Brain pericyte (primary cell): ENCODE measurements around the gene SOX3.

Experiments used
- DNase-seq: peaks from one replicate; pipeline ENCODE4 v3.0.0-alpha.2; 2012; ENCODE audit warnings: low read depth, low spot score

Gene SOX3

GRCh38 chrX:140504371-140505324 lies at the start of gene SOX3:
SOX3 (minus strand) TSS chrX:140505069; CDS start chrX:140505060, 9 bp downstream.
- no peak for DNase-seq

DNA sequence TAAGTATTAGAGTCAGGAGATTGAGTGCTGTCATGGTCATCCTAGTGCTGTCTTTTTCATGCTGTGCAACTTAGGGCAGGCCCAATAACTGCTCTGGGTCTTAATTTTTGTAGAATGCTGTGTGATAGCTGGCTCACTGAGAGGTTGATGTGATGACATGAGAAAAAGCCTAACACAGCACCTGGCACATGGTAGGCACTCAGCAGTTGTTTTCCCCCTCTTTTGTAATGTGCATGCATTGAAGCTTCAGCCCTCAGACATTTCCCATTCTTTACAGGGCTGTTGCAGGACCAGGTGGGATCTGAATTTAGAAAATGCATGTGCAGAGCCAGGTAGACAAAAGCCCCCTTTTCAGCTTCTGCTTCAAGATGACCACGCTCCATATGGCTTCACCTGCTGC lies 44.1 kb upstream of the SOX3 start:
- DNase-seq = no peak

DNA sequence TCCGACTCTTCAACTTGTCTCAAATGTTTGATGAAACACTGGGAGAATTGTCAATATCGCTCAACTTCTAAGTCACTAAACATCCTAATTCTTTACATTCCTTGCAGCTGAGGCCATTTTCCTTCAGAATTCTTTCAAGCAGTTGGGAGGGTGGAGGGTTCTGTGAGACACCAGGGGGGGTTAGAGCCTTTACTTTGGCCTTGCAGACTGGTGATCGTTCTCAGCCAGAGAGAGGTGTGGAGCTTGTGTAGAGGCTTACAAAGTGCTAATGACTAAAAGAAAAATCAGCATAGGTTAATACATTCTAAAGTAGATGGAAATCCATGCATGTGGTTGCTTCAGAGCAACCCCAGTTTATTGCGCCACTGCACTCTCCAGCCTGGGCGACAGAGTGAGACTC lies 21.3 kb upstream of the SOX3 start:
- DNase-seq = no peak

DNA sequence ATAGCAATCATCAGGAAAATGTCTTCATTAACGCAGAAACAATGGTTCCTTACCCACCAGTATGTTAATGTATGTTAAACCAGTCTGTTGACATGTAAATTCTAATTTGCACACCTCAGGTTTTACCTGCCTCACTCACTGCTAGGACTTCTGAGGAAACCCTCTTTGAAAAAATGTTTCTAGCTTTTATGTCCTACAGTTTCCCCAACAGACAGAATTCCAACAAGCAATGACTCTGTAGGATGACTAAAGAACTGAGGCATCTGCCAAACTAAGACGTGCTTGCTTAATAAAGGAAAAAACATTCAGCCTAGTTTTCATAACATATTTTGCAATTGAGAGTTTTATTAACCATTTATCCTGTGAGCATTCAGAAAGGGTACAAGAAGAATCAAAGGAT lies 20.6 kb upstream of the SOX3 start:
- no peak for DNase-seq

DNA sequence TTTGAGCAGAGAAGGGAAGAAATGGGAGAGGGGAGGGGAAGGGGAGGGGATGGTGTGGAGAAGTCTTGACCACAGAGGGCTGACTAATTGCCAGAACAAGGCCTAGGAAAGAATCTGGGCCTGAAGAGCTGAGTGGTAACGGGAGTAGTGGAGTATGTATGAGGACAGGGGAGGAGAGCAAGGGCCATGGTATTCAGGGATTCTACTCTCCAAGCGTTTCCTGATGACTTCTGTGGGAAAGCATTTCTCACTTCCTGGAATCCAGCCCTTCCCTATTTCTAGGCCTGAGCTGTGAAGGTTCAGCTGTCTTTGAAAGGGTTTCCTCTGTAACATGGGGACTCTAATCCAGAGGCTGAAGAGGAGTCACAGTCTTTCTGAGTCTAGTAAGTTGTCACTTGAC lies 19.7 kb upstream of the SOX3 start:
- DNase-seq = no peak

DNA sequence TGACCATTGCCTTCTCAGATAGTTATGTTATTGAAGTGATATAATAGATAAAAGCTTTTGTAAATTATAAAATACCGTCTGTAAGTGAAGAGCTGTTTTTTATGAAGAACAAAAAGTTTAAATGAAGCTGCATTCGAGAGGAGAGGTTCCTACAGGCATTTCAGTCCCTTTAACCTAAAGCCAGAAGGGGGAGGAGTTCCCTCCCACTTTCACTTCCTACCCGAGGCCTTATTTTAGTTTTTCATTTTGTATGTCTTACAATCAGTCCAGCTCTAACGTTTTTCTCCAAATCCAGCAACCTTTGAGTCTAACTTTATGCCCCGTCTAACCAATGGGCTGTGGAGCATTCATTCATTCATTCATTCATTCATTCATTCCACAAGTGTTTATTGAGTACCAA lies 16.5 kb upstream of the SOX3 start:
- DNase-seq = no peak

- DNase-seq = no peak
Measured at GRCh38 chrX:140514554-140514953, 9.7 kb upstream of the SOX3 start.

DNA sequence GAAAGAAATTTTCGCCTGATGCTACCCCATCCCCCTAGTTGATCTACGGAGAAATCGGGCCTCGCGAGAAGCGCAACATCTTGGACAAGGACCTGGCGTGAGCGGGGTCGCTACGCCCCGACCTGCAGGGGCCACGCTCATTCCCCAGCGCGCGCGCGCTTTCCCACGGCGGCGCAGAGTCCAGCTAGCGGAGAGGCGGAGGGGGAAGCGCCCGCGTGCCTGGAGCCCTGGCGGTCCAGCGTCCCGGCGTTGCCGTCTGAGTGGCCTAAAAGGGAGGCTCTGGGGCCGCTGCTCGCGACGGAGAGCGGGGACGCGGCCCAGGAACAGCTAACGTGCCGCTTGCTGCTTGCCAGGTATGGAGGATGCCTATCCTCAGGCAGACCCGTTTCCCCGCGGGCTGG lies 6.0 kb upstream of the SOX3 start:
- no peak for DNase-seq

DNA sequence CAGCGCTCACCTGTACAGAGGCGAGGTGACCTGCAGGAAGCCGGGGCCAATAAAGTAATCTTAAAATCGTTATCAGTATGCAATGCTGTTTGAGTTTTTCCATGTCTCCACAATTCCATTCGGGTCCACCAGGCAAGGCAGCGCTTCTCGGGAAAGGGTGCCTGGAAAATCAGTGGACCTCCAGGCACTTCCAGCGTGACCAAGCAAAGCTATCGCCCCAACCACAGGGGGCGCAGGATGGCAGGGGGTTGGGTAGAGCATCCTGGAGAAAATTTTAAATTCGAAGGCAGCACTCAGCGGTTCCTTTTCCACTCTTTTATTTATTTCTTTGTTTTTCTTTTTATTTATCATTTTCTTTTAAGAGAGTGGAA lies 5.4 kb upstream of the SOX3 start:
- DNase-seq = no peak

- DNase-seq = no peak
Measured at GRCh38 chrX:140509468-140510305, 4.8 kb upstream of the SOX3 start.

- DNase-seq = no peak
Measured at GRCh38 chrX:140508958-140509357, 4.1 kb upstream of the SOX3 start.

DNA sequence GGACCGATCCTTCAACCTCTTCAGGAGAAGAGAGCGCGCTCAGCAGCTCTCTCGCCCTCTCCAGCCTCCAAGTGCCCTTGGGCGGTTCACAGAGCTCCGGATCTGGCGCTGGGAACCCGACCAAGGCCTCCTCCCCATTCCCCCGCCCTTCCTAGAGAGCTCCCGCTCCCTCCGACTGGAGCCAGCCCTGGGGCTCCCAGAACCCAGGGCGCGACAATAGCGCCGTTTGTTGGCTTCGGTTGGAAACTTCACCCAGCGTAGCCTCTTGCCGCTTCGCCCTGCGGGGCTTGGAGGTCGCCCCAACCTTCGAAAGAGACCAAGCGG lies 3.1 kb upstream of the SOX3 start:
- no peak for DNase-seq

- DNase-seq = no peak
Measured at GRCh38 chrX:140507223-140507981, 2.5 kb upstream of the SOX3 start.

DNA sequence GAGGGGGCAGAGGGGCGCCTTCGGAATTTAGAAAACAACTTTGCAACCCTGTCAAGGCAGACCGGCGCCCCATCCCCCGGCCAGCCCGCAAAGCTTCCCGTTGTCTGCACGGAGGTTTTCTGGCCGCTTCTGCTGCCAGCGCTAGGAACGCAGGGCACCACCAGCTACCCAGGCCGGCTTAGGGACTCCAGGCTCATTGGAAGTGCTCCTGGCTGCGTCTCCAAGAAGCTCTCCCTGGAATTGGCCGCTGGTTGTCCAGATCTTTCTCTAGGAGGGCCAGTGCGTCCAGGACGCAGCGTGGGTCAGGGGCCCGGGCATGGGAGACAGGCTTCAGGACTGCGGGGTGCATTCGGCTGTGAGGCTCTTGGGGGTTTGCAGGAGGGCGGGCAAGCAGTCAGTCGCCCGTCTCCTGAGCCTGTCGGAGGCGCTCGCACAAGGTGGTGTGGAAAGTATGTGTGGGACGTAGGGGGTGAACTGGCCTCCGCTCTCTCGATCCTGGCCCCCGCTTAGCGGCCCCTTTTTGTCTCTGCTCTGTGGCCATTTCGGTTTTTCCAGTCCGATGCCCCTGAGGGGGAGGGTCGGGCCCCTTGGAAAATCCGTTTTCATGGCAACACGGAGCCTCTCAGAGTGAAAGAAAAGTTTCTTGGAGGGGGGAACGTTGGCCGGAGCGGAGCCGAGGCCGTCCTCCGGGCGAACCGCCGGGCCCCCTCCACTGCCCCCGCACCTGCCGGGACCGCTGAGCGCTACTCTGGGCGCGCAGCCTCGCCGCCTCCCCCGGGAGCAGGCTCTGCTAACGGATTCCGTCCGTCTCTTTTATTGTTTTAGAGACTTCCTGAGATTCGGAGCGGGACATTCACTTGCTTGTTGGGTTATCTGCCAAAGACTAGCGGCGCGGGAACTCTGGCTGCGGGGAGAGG lies 810 bp upstream of the SOX3 start:
- no peak for DNase-seq

DNA sequence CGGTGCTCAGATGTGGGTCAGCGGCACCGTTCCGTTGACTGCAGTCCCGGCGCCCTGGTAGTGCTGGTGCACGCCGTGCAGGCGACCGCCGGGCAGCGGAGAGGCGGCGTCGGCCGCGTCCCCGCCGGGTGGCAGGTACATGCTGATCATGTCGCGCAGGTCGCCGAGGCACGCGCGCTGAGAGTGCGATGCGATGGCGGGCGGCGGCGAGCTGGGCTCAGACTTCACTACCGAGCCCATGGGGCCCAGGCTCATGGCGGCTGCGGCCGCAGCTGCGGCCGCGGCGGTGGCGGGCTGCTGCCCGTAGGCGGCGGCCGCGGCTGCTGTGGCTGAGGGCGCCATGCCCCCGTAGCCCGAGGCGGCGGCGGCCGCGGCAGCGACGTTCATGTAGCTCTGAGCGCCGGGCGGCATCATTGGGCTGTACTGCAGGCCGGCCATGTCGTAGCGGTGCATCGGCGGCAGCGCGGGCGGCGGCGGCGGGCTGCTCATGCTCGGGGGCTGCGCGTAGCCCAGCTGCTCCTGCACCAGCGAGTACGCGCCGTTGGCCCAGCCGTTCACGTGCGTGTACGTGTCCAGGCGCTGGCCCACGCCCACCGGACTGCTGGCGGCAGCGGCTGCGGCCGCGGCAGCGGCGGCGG lies 1.0 kb downstream of the SOX3 start:
- DNase-seq = no peak

GRCh38 chrX:140503238-140503601 lies 1.6 kb downstream of the SOX3 start:
- peak; percentile 1 for DNase-seq

DNA sequence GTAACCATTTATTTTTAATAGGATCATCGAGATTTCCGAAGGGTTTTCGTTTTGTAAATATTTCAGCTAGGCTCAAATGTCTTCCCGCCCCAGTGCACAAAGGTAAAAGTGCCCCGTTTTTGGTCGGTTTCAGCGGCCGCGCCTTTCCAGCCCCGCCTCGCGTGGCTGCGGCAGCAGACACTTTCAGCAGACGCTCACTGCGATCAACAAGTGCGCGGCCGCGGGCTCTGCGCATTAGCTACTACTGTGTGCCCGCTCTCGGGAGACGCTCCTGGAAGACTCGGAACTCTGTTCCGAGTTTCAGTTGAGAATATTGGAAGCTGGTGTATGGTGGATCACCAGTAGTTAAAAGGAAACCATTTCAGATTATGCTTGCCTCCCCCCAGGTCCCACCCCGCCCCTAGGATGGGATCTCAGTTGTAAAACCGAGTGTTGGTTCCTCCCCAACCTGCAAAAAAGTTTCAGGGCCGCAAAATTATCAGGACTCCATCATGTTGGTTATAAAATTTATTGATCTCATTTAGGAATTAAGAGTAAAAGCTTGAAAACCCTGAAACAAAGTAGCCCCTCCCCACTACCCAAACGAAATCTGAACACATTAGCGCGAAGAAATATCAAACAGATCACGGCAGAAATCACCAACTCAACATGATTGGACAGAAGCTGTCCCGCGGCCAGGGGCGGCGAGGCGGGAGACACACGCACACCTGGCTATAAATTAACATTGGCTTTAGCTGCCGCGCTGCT lies 2.2 kb downstream of the SOX3 start:
- DNase-seq = no peak

DNA sequence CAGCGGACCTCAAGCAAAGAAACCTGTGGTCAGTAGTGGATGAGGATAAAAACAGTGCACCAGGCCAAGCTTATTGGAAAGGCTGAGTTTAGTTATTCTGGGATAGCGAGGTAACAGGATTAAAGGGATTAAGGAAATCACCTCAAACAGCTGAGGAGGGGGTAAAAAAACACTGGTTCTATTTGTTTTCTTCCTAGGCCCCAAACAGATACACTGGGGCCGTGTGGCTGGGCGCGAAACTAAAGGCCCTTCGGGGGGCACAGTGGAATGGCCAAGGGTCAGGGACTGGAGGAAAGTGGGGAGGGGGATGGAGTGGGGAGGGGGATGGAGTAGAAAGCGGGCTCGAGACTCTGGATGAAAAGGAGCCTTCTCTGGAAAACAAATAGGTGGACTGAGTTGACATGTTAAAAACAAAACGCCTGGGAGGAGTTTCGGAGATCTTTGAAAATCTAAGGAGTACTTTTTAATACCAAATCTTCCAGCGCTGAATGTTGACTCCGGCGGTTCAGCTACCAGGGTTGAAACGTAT lies 2.9 kb downstream of the SOX3 start:
- DNase-seq = no peak

GRCh38 chrX:140501321-140501720 lies 3.5 kb downstream of the SOX3 start:
- no peak for DNase-seq

DNA sequence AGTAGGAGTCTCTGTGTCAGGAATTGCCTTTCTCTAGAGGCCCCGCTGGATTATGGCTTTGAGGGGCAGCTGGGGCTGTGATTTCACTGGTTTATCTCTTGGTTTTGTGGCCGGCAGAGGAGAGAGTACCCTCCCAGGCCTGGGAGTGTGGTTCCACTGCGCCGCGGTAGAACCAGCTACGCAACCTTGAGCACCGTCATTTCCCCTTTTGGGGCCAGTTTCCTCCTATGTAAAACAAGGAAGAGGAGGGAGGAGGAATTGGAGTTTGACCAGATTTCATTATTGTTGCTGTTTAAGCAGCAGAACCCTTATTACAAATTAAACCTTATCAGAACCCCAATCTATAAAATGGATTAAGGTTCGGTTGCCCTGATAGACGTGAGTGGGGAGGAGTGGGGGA lies 4.4 kb downstream of the SOX3 start:
- DNase-seq = no peak
